Stimulated activated CD8-positive, alpha-beta memory T cell treated with anti-CD3 and anti-CD28 coated beads, Interleukin-2, amount 100 ng/mL, for 1 hour (primary cell): ENCODE results near the gene PLCH1.
"Not testable (repeated sequence)": the region's sequence is repeated elsewhere in the genome, so short reads cannot be mapped to it uniquely, and the experiment has no call there.

ENCODE experiments used
- DNase-seq, 2 donors: peaks; one replicate each; pipeline ENCODE4 v3.0.0-alpha.2; 2020; ENCODE audit warnings: low read depth in 2 of 2

The PLCH1 gene

GRCh38 chr3:155646128-155646527 lies 98.7 kb downstream of the PLCH1 start:
- no peak for DNase-seq

- no peak for DNase-seq
Observed at GRCh38 chr3:155643581-155644165, 101.2 kb downstream of the PLCH1 start.

GRCh38 chr3:155641956-155642355 lies 102.9 kb downstream of the PLCH1 start:
- DNase-seq, result no peak

GRCh38 chr3:155640098-155640497 lies 104.8 kb downstream of the PLCH1 start:
- no peak for DNase-seq

GRCh38 chr3:155639462-155640055 lies 105.3 kb downstream of the PLCH1 start:
- no peak for DNase-seq

- not testable (repeated sequence) for DNase-seq
Observed at GRCh38 chr3:155638461-155638860, 106.4 kb downstream of the PLCH1 start.

DNA sequence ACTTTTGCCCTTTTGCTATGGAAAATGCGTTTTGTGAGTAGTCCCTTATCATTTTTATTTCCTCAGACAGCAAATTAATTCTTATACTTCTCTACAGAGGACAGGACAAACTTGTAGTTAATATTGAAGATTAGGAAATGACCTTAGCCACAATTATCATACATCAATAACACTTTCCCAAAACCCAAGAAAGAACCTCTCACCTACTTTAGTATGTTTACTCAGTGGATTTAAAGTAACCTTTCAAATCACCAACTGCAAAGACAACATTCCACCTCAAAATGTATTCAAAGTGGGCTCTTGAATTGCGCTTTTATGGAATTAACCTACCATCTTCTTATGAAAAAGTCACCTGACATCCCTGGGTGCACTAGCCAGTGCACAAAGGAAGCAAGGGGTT lies 107.3 kb downstream of the PLCH1 start:
- no peak for DNase-seq

DNA sequence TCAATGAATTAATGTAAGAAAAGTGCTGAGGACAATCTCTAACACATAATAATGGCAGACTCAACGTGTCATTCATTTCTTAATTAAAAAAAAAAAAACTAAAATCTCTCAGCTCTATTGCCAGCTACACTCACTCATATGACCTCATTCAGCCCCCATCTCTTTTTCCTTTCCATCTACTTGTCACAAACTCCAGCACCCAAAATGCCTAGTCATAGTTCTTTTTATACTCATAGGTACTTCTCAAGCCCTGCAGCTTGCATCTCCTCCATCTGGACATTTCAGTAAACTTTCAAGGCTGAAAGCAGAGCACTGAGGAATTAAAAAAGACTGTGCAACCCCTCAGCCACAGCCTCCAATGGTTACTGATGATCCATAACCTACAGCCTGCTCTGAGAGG lies 109.8 kb downstream of the PLCH1 start:
- no peak for DNase-seq

GRCh38 chr3:155634121-155634719 lies 110.7 kb downstream of the PLCH1 start:
- no peak for DNase-seq

DNA sequence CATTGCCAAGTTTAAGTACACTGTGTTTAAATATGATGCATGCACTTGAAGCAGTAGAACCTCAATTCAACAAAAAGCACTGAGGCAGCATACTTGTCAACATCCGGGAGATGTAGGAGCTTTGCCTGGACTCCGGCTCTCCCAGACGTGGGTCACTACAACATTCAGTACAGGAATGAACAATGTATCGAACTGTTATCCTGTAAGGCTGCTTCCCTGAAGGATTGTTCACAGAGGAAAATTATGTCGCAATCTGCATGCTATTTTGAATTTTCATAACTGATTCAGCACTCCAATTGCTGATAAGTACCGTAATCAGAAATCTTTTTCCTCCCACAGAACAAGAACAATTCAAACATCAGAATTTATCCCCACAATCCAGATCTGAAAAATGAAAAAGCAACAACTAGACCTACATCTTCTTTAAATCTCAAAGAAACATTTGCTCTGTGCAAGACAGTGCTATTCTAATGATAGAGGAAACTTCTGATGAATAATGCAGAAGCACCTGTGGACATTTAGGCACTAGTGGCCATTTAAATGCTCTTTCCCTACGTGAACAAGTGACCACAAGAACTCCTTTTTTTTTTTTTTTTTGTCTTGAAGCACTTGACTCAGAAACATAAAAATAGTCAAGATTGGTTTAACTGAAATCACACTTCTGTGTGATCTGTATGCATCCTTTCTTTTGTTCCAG lies 113.4 kb downstream of the PLCH1 start:
- DNase-seq, result no peak

- DNase-seq, result no peak
Observed at GRCh38 chr3:155629556-155629955, 115.3 kb downstream of the PLCH1 start.

DNA sequence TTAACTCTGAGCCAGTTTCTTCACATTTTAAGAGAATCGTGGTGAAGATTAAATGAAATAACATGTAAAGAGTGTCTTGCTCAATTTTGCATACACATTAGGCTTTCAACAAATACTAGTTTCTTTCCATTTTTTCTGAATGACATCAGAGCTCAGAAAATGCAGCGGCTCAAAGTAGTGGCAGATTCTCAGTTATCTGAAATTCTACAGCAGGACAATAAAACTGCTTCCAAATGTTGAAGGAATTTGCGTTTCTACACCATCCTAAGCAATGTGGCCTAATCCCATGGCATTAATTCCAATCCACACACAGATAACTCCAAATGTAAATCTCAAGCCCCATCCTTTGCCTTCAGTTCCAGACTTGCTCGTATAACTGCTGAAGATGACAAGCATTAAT lies 115.8 kb downstream of the PLCH1 start:
- no peak for DNase-seq

DNA sequence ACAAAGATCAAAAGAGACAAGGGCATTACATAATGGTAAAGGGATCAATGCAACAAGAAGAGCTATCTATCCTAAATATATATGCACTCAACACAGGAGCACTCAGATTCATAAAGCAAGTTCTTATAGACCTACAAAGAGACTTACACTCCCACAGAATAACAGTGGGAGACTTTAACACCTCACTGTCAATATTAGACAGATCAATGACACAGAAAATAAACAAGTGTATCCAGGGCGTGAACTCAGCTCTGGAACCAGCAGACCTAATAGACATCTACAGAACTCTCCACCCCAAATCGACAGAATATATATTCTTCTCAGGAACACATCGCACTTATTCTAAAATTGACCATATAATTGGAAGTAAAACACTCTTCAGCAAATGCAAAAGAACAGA lies 122.2 kb downstream of the PLCH1 start:
- not testable (repeated sequence) for DNase-seq

DNA sequence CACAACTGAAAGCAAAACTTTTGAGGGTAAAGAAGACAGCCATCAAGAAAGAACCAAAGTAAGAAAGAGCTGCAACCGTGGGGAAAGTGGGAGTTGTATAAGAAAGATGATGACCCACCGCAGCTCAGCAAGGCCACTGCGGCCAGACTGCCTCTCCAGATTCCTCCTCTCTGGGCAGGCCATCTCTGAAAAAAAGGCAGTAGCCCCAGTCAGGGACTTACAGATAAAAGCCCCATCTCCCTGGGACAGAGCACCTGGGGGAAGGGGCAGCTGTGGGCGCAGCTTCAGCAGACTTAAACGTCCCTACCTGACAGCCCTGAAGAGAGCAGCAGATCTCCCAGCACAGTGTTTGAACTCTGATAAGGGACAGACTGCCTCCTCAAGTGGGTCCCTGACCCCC lies 124.3 kb downstream of the PLCH1 start:
- not testable (repeated sequence) for DNase-seq

GRCh38 chr3:155619118-155619915 lies 125.6 kb downstream of the PLCH1 start:
- DNase-seq, result no peak

GRCh38 chr3:155618543-155618942 lies 126.3 kb downstream of the PLCH1 start:
- no peak for DNase-seq

- DNase-seq, result no peak
Observed at GRCh38 chr3:155617346-155617925, 127.4 kb downstream of the PLCH1 start.

DNA sequence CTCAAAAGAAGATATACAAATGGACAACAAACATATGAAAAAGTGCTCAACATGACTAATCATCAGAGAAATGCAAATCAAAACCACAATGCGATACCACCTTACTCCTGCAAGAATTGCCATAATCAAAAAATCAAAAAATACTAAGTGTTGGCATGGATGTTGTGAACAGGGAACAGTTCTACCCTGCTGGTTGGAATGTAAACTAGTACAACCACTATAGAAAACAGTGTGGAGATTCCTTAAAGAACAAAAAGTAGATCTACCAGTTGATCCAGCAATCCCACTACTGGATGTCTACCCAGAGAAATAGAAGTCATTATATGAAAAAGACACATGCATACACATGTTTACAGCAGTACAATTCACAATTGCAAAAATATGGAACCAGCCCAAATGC lies 129.7 kb downstream of the PLCH1 start:
- DNase-seq, result not testable (repeated sequence)

- not testable (repeated sequence) for DNase-seq
Observed at GRCh38 chr3:155614410-155614809, 130.5 kb downstream of the PLCH1 start.

DNA sequence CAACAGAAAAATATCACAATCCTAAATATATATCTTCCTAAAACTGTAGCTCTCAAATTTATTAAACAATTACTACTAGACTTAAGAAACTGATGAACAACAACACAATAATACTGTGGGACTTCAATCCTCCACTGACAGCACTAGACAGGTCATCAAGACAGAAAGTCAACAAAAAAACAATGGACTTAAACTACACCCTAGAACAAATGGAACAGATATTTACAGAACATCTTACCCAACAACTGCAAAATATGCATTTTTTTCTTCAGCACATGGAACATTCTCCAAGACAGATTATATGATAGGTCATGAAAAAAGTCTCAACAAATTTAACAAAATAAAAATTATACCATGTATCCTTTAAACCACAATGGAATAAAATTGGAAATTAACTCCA lies 133.4 kb downstream of the PLCH1 start:
- DNase-seq, result no peak

GRCh38 chr3:155609586-155609985 lies 135.3 kb downstream of the PLCH1 start:
- DNase-seq, result no peak
